Heart left ventricle (tissue), 16 donors: Measurements from ENCODE around the gene QSOX2. TPM values are rescaled to one million over a fixed set of nuclear protein-coding genes. Genes with fewer than 3 reads are reported as not detected.

Source experiments
- ATAC-seq, 4 donors: fragments of 200-7000 bp; cut with Tn5 transposase; one replicate each; pipeline ENCODE4 v1.9.1; 2020 to 2022; ENCODE audit warnings: moderate library complexity in 4 of 4, mild to moderate bottlenecking in 3 of 4, moderate number of reproducible peaks in 1 of 4
- DNase-seq, 5 donors: peaks; one replicate each; pipeline ENCODE4 v3.0.0-alpha.2; 2020
- H3K27ac ChIP-seq, 12 donors: fragments of 200-600 bp; sonication (generic) in 4 of 12; one replicate each; pipeline versions ENCODE4 v1.5.0 to v1.8.0; 2016 to 2022; ENCODE audit warnings: mild to moderate bottlenecking in 2 of 12
- H3K27me3 ChIP-seq, 9 donors: fragments of 200-600 bp; sonication (generic) in 2 of 9; one replicate each; pipeline versions ENCODE4 v1.5.1 to v1.8.0; 2016 to 2022; ENCODE audit warnings: mild to moderate bottlenecking in 3 of 9
- H3K36me3 ChIP-seq, 9 donors: fragments of 200-600 bp; sonication (generic) in 2 of 9; one replicate each; pipeline versions ENCODE4 v1.5.0 to v1.8.0; 2018 to 2022; ENCODE audit warnings: mild to moderate bottlenecking in 2 of 9
- H3K4me1 ChIP-seq, 12 donors: fragments of 200-600 bp; sonication (generic) in 4 of 12; one replicate each; pipeline versions ENCODE4 v1.5.0 to v1.8.0; 2016 to 2022; ENCODE audit warnings: mild to moderate bottlenecking in 3 of 12
- H3K4me3 ChIP-seq, 12 donors: fragments of 200-600 bp; sonication (generic) in 4 of 12; one replicate each; pipeline versions ENCODE4 v1.5.0 to v1.8.0; 2017 to 2022; ENCODE audit warnings: mild to moderate bottlenecking in 9 of 12, moderate library complexity in 4 of 12
- H3K9me3 ChIP-seq, 12 donors: fragments of 200-600 bp; sonication (generic) in 4 of 12; one replicate each; pipeline versions ENCODE4 v1.5.0 to v1.8.0; 2016 to 2022; ENCODE audit warnings: mild to moderate bottlenecking in 1 of 12
- CTCF ChIP-seq, 12 donors: fragments of 200-600 bp; sonication (generic) in 4 of 12; IDR thresholded peaks; one replicate each; pipeline versions ENCODE4 v1.5.0 to v1.8.0; 2018 to 2022; ENCODE audit warnings: antibody characterized with exemption in 12 of 12, mild to moderate bottlenecking in 5 of 12
- POLR2A ChIP-seq, 2 donors: fragments of 450-650 bp; IDR thresholded peaks; one replicate each; pipeline ENCODE4 v1.6.1; 2017; ENCODE audit warnings: antibody characterized with exemption in 2 of 2, mild to moderate bottlenecking in 2 of 2, moderate library complexity in 2 of 2
- WGBS, 4 donors: extraction: QIAGEN DNeasy Blood & Tissue Kit in 2 of 4; methylation state at CpG; one replicate each; pipeline versions ENCODE4 v1.1.5 to v1.1.7; 2013 to 2018; 5-methylcytosine and 5-hydroxymethylcytosine counted together
- intact Hi-C, 10 donors: fragments of 100-400 bp; cut with DNase I; formaldehyde crosslinking; loops; one replicate each; pipeline versions ENCODE4 v1.11.1 to v1.14.2; 2022
- polyA plus RNA-seq, 2 donors: library from polyadenylated mRNA; stranded (reverse); fragments of 200-250 nt; gene quantifications; one replicate each; pipeline ENCODE4 v1.2.3, GENCODE V29; 2013
- total RNA-seq, 9 donors: library from RNA; depleted of rRNA in 2 of 9; stranded (reverse); fragments of >200 nt in 2 of 9; fragmentation: NEBNext Ultra II Directional in 3 of 9; extraction: Animal tissue kit (Norgen Biotek cat#: 25700) in 3 of 9; gene quantifications; one replicate each; pipeline versions ENCODE4 v1.1.0 to v1.2.4, GENCODE V29; 2016 to 2023
- donor health status: ischemic (EF 13 %, LVEDD 7.1; RV severe dilation, severe dysfunction).
- donor health status: healthy with polysubstance abuse.
- donor health status: DM: no; HTN: yes; CAD: no.
- donor health status: DM: no; HTN: no; CAD: no.
- donor health status: ischemic (EF 25% LVEDD 6.9; RV normal size, moderate dysfunction).
- donor health status: ischemic (EF 25% LVEDD 5.7; RV mildly dilated, moderate dysfunction).
- donor health status: healthy.
- donor health status: DM: yes; HTN: yes; CAD: no.
- donor health status: ischemic (EF 35%, LVEDD 5.7; RV mildly dilated, moderate dysfunction).
- donor health status: nonischemic (EF 11% LVEDD 7.7; RV severe dilation, severe dysfunction).
- donor health status: DM: yes; HTN: yes; CAD: no.
- donor health status: PGD.
- donor health status: ischemic (EF 29% LVEDD 5.4; RV normal size, mild dysfunction).
- donor health status: nonischemic (EF 23%, LVEDD 6.1; RV moderate dilation, normal function).

QSOX2 gene
- total and polyA plus RNA-seq, 11 donors: 4.3 to 9.9 (median 5.9) TPM

DNA sequence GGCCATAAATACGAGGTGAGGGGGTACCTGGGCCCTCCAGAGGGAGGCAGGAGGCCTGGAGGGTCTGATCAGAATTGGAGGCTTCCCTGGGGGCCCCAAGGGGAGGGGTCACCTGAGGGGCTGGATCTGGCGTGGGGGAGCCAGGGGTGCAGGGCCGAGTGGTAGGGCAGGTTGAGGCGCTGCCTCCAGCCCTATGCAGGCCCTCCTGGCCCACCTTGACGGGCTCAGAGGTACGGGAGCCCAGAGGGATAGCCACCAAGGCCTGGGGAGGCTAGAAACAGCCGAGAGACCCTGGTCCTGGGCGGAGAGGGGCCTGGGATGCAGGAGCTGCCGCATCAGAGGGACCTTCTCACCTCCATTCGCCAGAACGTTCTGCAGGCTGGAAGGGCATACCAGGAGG, 65.0 kb downstream of the QSOX2 start:
- no peak for ATAC-seq
- no peak for DNase-seq
- Histone ChIP-seq H3K36me3 (no peaks in the 10 kb centered on the region), H3K27ac (no peak overlapping the region), H3K4me3 (no peak overlapping the region), H3K9me3 (no peaks in the 10 kb centered on the region), H3K27me3 (peaks cover 0 to 27% (median 8%) of the 10 kb centered on the region in 9 donors), H3K4me1 (no peaks in the 10 kb centered on the region)
- intact Hi-C loops: no loop called here
- 71 to 79% (median 73%) methylated on average over 11 of the region's 11 CpGs for WGBS, 4 donors
- TF ChIP-seq CTCF (IDR thresholded peaks at IDR 0.05): no peak
- no peak for TF ChIP-seq POLR2A (IDR thresholded peaks at IDR 0.05)

DNA sequence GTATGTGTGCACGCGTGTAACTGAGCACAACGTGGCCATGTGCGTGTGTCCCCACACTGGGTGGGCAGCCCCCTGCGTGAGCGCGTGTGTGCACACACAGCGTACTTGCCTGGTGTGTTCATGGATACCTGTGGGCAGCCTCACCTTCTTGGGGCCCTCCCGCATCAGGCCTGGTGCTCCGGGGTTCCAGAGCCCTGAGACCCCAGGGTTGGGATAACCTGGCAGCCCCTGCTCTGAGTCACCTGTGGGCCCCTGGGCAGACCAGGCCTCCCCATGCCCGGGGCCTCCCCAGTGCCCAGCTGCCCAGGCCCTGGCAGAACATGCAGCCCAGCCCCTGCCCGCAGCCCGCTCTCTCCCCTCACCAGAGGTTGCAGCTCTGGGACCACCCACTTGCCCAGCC, 65.9 kb downstream of the QSOX2 start:
- no peaks in the 10 kb centered on the region for H3K4me1 ChIP-seq
- no peak overlapping the region for H3K27ac ChIP-seq
- TF ChIP-seq CTCF (IDR thresholded peaks at IDR 0.05) (no peak), POLR2A (IDR thresholded peaks at IDR 0.05) (no peak)
- peaks cover 0 to 19% (median 5%) of the 10 kb centered on the region in 9 donors for H3K27me3 ChIP-seq
- 92 to 95% (median 93%) methylated on average over 12 to 13 of the region's 13 CpGs for WGBS, 4 donors
- no peaks in the 10 kb centered on the region for H3K9me3 ChIP-seq
- H3K36me3 ChIP-seq: no peaks in the 10 kb centered on the region
- intact Hi-C loops: no loop called here
- no peak for ATAC-seq
- no peak overlapping the region for H3K4me3 ChIP-seq
- DNase-seq: no peak

- no peaks in the 10 kb centered on the region for H3K9me3 ChIP-seq
- H3K27ac ChIP-seq: no peak overlapping the region
- ATAC-seq: no peak
- no peak for DNase-seq
- WGBS, 4 donors: 56 to 66% (median 63%) methylated on average over 10 to 12 of the region's 12 CpGs
- H3K36me3 ChIP-seq: no peaks in the 10 kb centered on the region
- TF ChIP-seq POLR2A (IDR thresholded peaks at IDR 0.05) (no peak), CTCF (IDR thresholded peaks at IDR 0.05) (no peak)
- H3K4me1 ChIP-seq: no peaks in the 10 kb centered on the region
- peaks cover 0 to 14% (median 5%) of the 10 kb centered on the region in 9 donors for H3K27me3 ChIP-seq
- intact Hi-C loops: no loop called here
- no peak overlapping the region for H3K4me3 ChIP-seq
Measured at GRCh38 chr9:136179101-136179616, 66.5 kb downstream of the QSOX2 start.

DNA sequence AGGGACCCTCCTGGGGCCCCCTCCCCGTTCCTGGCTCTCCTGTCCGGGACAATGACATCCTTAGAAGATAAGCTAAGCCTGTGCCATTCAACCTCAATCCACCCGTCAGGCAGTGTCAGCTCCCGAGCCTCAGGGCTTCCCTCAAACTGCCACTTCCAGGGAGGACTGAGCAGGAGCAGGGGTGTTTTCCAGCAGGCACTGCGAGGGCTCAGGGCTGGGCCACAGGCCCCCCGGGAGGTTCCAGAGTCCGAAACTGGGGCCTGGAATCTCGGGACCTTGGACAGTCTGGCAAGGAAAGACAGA, 66.9 kb downstream of the QSOX2 start:
- Histone ChIP-seq H3K4me3 (no peak overlapping the region), H3K4me1 (no peaks in the 10 kb centered on the region), H3K36me3 (no peaks in the 10 kb centered on the region), H3K9me3 (no peaks in the 10 kb centered on the region), H3K27ac (no peak overlapping the region), H3K27me3 (peaks cover 0 to 14% (median 5%) of the 10 kb centered on the region in 9 donors)
- no peak for ATAC-seq
- TF ChIP-seq POLR2A (IDR thresholded peaks at IDR 0.05) (no peak), CTCF (IDR thresholded peaks at IDR 0.05) (no peak)
- WGBS, 4 donors: 0 to 37% (median 26%) methylated on average over 2 to 8 of the region's 8 CpGs
- intact Hi-C loops: no loop called here
- no peak for DNase-seq
